ENCODE measurements around the gene LENG8. TPM values are rescaled to one million over a fixed set of nuclear protein-coding genes. Genes with fewer than 3 reads are reported as not detected.

The LENG8 gene
- total RNA-seq, 2 experiments from 2014 or later = 165 to 170 TPM

DNA sequence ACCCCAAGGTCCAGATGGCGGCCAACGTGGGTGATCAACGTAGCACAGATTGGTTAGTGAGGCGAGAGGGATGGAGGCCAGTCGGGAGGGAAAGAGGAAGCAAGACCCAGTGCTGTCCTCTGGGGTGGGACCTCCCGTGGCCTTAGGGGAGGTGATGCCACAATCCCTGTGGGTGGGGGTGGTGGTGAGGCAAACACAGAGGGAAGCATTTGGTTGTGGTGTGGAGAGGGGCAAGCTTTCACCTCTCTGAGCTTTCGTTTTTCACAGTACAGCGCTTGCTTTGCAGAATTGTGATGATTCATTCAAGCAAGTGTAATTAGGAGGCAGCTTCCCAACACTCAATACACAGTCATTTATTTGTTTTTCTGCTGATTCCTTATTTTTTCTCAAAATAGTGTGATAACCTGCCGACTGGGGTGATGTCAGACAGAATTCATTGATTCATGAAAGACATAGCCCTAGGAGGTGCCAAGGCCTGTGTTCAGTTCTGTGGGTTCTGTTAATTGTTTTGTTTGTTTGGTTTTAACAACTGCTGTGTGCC lies 2.4 kb downstream of the LENG8 start:
- ATAC-seq (no peak), DNase-seq (peak; percentile 2)
- Mint-ChIP-seq H3K9me3 (no peaks in the 10 kb centered on the region), H3K27me3 (peaks cover 2% of the 10 kb centered on the region), H3K36me3 (ENCODE audit: low read depth) (peaks cover 64% of the 10 kb centered on the region), H3K4me1 (ENCODE audit: low read depth) (peaks cover 33% of the 10 kb centered on the region), H3K4me3 (peak overlapping the region; percentile 99), H3K27ac (peak overlapping the region; percentile 71)
- CTCF ChIA-PET = no interaction called here
- POLR2A ChIA-PET = interaction anchor here (4.5 kb wide), 2 partner anchors 8 to 11 kb away, joined by 35 to 38 read pairs; partner anchors contain the start of gene LENG9
- intact Hi-C loops (cut with micrococcal nuclease) = no loop called here
- TF ChIP-seq, protein P1, sequence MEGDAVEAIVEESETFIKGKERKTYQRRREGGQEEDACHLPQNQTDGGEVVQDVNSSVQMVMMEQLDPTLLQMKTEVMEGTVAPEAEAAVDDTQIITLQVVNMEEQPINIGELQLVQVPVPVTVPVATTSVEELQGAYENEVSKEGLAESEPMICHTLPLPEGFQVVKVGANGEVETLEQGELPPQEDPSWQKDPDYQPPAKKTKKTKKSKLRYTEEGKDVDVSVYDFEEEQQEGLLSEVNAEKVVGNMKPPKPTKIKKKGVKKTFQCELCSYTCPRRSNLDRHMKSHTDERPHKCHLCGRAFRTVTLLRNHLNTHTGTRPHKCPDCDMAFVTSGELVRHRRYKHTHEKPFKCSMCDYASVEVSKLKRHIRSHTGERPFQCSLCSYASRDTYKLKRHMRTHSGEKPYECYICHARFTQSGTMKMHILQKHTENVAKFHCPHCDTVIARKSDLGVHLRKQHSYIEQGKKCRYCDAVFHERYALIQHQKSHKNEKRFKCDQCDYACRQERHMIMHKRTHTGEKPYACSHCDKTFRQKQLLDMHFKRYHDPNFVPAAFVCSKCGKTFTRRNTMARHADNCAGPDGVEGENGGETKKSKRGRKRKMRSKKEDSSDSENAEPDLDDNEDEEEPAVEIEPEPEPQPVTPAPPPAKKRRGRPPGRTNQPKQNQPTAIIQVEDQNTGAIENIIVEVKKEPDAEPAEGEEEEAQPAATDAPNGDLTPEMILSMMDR (IDR thresholded peaks at IDR 0.05) = no peak

DNA sequence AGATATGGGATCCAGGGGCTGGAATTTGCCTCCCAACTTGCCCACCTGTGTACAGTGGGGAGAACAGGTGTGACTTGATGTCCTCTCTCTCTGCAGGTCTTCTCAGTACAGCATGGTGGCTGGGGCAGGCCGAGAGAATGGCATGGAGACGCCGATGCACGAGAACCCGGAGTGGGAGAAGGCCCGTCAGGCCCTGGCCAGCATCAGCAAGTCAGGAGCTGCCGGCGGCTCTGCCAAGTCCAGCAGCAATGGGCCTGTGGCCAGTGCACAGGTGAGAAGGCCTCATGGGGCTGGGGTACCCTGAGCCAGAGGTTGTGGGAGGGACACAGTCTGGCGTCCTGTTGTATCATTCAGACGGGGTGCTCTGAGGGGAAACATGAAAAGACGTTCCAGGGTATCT lies 3.0 kb downstream of the LENG8 start:
- peaks cover 65% of the 10 kb centered on the region for H3K36me3 Mint-ChIP-seq (ENCODE audit: low read depth)
- H3K4me3 Mint-ChIP-seq = no peak overlapping the region
- CTCF ChIA-PET = no interaction called here

DNA sequence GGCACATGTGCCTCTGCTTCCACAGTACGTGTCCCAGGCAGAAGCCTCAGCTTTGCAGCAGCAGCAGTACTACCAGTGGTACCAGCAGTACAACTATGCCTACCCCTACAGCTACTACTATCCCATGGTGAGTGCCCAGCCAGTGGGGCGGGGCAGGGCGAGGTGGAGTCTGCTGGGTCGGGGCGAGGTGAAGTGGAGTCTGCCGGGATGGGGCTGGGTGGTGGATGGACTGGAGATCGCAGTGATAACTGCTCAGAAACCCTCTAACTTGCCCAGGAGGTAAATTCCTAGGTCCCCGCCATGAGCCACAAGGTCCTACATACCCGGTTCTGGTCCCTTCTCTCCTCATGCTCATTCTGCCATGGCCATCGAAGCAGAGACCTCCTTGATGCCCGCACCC lies 3.6 kb downstream of the LENG8 start:
- intact Hi-C loops (cut with micrococcal nuclease) = no loop called here
- Mint-ChIP-seq H3K9me3 (no peaks in the 10 kb centered on the region), H3K27ac (no peak overlapping the region), H3K4me1 (ENCODE audit: low read depth) (peaks cover 26% of the 10 kb centered on the region), H3K4me3 (no peak overlapping the region), H3K36me3 (ENCODE audit: low read depth) (peaks cover 70% of the 10 kb centered on the region), H3K27me3 (peaks cover 2% of the 10 kb centered on the region)
- TF ChIP-seq, protein P1 (IDR thresholded peaks at IDR 0.05) = no peak
- ChIA-PET POLR2A (interaction anchor here (2.8 kb wide), 1 partner anchor 10 kb away, joined by 15 read pairs; no protein-coding TSS in a partner anchor), CTCF (no interaction called here)
- ATAC-seq = no peak
- no peak for DNase-seq

More for the DNA sequence above, 3.0 kb downstream of the LENG8 start:
- peaks cover 30% of the 10 kb centered on the region for H3K4me1 Mint-ChIP-seq (ENCODE audit: low read depth)
- POLR2A ChIA-PET = interaction anchor here (2.8 to 4.5 kb wide), 2 partner anchors 10 kb away, joined by 15 to 38 read pairs; partner anchors contain the start of gene LENG9
- peak overlapping the region; percentile 71 for H3K27ac Mint-ChIP-seq
- H3K9me3 Mint-ChIP-seq = no peaks in the 10 kb centered on the region
- ATAC-seq (no peak), DNase-seq (no peak)
- TF ChIP-seq, protein P1 (IDR thresholded peaks at IDR 0.05) = no peak
- H3K27me3 Mint-ChIP-seq = peaks cover 2% of the 10 kb centered on the region
- intact Hi-C loops (cut with micrococcal nuclease) = no loop called here

DNA sequence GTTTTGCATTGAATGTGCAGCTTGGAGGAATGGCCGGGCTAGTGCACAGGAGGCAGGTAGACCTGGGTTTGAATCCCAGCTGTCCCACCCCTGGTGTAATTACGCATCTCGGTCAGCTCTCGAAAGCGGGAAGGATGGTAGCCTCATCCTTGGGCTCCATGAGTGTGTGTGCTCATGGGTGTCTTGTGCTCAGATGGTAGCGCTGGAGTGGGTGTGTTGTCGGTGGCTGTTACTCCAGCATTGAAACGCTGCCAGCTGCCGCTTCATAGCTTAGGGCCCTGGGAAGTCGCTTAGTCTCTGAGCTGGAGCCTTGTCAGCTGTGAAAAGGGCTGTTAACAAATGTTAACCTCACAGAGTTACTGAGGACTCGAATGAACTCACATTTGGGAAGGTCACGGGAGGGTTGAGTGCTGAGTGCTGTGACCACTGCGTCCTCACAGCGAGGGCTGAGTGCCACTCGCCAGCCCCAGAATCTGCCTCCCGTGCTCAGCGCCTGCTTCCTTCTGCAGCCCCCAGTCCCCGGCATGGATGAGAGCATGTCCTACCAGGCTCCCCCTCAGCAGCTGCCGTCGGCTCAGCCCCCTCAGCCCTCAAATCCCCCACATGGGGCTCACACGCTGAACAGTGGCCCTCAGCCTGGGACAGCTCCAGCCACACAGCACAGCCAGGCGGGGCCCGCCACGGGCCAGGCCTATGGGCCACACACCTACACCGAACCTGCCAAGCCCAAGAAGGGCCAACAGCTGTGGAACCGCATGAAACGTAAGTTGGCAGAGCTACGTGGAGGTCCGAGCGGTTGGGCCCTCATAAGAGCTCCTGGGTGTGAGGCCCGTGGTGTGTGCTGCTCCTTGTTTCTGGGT lies 5.2 kb downstream of the LENG8 start:
- Mint-ChIP-seq H3K27me3 (no peaks in the 10 kb centered on the region), H3K9me3 (no peaks in the 10 kb centered on the region), H3K36me3 (ENCODE audit: low read depth) (peaks cover 76% of the 10 kb centered on the region), H3K4me3 (no peak overlapping the region), H3K27ac (no peak overlapping the region), H3K4me1 (ENCODE audit: low read depth) (peaks cover 30% of the 10 kb centered on the region)
- DNase-seq = no peak
- intact Hi-C loops (cut with micrococcal nuclease) = no loop called here
- ATAC-seq = no peak
- CTCF ChIA-PET = no interaction called here
- POLR2A ChIA-PET = interaction anchor here (0.7 to 2.8 kb wide), 3 partner anchors 8 to 15 kb away, joined by 3 to 15 read pairs (median 4); partner anchors contain the start of gene LENG9
- TF ChIP-seq, protein P1 (IDR thresholded peaks at IDR 0.05) = no peak

All from activated CD8-positive, alpha-beta T cell treated with anti-CD3 and anti-CD28 coated beads for 36 hours (primary cell).